GM18498 (cell line): ENCODE measurements around the gene SFN.
A peak's percentile ranks its signal among the peaks of the same experiment; 100 is the strongest.
"Not testable (repeated sequence)": the region's sequence is repeated elsewhere in the genome, so short reads cannot be mapped to it uniquely, and the experiment has no call there.

Experiments used
- ATAC-seq: cut with Tn5 transposase; IDR thresholded peaks from one replicate; pipeline ENCODE4 v1.9.1; 2021; ENCODE audit warnings: mild to moderate bottlenecking, moderate library complexity; ENCODE audit not compliant: unreplicated experiment

SFN gene

GRCh38 chr1:26838474-26839338, 24.2 kb upstream of the SFN start:
- ATAC-seq: peak; percentile 91

GRCh38 chr1:26839339-26839722, 23.6 kb upstream of the SFN start:
- ATAC-seq: peak; percentile 4

DNA sequence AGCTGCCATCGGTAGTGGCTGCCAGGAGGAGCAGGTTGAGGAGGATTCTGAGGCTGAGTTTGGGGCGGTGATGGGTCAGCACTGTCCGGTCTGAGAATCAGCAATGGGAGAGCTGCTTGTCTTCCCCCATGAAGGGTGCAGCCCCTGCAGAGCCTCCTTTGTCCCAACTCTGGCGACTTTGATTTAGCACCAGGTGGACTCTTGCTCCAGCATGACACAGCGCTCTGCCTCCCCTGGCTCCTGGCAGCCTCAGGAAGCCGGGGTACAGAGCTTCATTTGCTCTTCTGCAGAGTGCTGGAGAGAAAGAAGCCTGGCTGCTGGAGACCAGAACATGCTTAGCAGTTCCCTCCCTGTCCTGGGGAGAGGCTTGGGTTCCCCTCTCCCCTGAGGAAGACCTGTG, 23.2 kb upstream of the SFN start:
- ATAC-seq: no peak

- no peak for ATAC-seq
Observed at GRCh38 chr1:26844424-26845196, 18.3 kb upstream of the SFN start.

DNA sequence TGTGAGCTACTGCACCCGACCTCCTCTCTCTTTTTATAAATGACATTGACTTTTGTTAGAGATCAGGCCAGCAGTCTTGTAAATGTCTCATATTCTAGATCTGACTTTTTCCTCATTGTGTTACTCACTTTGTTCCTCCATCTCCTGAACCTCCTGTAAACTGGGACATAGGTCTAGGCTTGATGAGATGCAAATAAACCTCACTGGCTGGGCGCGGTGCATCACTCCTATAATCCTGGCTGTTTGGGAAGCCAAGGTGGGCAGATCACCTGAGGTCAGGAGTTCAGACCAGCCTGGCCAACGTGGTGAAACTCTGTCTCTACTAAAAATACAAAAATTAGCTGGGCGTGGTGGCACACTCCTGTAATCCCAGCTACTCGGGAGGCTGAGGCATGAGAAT, 15.1 kb upstream of the SFN start:
- ATAC-seq: not testable (repeated sequence)

GRCh38 chr1:26848499-26848898, 14.4 kb upstream of the SFN start:
- no peak for ATAC-seq

DNA sequence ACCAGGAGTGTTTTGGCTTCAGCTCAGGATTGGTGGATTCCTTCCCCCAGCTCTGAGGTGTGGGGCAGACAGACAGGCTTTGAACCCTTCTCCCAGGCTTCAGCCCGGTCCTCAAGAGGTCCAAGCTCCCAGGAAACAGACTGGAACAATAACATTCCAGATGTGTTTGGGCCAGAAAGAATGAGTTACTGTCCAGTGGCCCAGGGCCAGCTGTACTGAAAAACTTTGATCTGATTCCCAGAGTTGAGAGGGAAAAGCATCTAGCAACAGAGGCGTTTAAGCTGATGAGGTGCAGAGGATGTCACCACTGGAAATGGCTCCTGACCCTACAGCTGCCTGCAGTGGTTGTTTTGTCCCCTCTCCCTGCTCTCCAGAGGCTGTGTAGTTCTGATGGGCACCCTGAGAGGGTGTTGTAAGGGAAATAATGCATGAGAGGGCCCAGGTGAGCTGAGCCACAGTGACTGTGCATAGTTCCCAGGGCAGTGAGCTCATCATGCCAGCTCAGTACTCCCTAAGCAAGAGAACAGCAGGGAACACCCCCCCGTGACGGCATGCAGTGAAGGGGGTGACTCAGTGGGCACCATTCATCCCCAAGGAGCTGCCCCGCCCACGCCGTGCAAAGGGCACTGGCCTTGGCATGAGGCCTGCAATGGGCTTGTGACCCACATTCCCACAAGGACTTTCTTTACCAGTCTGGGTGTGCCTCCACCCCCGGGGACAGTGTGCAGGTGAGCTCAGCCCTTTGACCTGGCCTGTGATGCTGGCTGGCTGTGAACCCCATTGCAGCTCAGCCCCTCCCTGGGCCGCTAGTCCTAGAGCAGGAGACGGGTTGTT, 13.8 kb upstream of the SFN start:
- no peak for ATAC-seq

GRCh38 chr1:26851106-26851684, 11.8 kb upstream of the SFN start:
- ATAC-seq: no peak

GRCh38 chr1:26852701-26853100, 10.2 kb upstream of the SFN start:
- no peak for ATAC-seq

DNA sequence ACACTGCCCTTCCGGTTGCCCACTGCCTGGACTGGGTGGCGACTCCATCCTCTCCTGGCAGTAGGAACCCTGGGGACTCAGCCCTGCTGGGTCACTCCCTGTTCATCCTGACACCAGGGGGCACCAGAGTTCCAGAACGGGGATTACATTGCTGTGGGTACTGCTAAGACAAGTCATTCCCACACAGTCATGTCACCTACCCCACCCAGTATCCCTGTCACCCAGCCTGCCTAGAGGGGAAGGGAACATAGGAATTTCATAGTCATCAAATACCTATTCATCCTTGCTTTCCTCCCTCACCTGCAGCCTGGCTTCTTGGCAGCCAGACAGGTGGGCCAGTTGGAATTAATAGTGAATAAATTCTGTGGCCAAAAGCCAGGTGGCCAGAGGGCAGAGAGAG, 9.8 kb upstream of the SFN start:
- ATAC-seq: no peak

DNA sequence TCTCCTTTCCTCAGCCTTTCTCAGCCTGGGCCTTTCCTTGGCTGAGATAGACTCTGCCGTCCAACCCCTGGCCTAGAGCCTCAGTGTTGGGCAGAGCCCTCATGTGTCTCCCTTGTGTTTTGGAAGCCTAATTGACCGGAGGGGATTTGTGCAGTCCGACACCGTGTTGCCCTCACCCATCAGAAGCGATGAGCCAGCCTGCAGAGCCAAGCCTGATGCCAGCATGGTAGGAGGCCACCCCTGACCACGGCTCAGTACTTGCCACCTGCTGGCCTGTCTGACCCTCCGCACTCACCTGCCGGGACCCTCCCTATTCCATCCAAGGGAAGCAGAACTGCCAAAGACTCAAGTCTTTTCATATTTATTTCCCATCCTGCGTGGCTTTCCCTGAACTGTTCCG, 9.3 kb upstream of the SFN start:
- ATAC-seq: no peak

- ATAC-seq: no peak
Observed at GRCh38 chr1:26854906-26855305, 8.0 kb upstream of the SFN start.

DNA sequence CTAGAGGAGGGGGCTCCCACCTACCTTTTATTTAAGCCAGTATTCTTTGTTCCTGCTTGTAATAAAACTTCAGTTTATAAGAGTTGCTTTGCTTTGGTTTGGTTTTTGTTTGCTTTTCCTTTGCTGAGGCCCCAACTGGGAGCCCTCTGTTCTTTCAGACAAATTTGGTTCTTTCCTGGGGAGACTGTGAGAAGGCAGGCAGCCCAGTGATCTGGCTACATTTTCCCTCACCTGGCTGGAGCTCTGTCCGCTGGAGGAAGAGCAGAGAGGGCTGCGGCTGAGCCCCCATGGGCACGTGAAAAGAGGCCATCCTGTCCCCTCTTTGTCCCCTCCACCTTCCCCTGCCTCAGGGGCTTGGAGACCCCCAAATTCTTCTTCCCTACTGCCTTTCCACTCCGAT, 7.3 kb upstream of the SFN start:
- no peak for ATAC-seq

DNA sequence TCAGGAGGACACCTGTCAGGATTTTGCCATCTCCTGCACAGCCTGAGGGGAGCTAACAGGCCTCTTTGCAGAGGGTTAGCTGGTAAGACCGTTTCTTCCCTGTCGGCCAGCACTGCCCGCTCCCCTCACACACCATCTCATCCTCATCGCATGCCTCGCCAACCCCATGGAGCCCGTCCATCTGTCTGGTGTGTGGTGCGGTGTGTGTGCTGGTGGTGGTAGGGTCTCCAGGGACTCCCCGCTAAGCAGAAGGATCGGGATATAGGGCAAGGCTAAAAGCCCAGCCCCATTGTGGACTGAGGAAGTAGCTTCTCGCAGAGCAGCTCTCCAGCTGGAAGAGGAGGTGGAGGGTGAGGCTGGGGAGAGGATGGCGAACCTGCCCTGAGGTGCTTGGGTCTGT, 6.8 kb upstream of the SFN start:
- no peak for ATAC-seq

DNA sequence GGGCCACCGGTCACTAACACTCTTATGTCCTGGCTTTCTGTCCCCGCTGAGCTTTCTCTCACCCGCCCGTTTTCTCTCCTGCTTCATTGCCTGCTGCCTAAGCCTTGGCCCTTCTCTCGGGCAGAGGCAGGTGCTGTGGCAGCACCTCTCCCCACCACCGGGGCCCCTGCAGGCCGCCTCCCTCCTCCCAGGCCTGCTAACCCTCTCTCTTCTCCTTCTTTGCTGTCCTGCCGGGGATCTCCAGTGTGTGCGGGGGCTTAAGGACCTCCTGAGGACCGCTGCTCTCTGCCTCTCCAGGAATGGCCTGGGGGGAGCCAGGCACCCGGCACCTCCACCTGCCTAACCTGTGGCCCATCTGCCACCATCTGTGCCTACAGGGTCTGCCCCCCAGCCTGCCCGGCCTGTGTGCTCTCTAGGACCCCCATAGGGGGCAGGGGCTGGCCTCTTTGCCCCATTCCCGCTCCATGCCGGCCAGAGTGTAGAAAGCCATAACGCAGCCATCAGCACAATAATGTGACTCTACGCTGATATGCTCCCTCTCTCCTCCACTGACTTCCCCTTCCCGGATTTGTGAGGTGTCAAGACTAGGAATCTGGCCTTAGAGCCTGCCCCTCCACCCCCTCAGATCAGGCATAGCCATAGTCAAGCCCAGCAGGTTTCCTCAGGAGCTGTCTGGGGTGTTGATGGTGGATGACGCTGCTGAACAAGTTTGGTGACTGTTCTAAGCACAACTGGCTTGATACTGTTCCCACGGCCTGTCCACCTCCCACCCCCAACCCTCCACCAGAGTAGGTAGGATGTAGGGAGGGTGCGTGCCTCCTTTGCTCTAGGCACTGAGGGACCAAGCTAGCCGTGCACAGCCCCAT, 6.1 kb upstream of the SFN start:
- no peak for ATAC-seq

DNA sequence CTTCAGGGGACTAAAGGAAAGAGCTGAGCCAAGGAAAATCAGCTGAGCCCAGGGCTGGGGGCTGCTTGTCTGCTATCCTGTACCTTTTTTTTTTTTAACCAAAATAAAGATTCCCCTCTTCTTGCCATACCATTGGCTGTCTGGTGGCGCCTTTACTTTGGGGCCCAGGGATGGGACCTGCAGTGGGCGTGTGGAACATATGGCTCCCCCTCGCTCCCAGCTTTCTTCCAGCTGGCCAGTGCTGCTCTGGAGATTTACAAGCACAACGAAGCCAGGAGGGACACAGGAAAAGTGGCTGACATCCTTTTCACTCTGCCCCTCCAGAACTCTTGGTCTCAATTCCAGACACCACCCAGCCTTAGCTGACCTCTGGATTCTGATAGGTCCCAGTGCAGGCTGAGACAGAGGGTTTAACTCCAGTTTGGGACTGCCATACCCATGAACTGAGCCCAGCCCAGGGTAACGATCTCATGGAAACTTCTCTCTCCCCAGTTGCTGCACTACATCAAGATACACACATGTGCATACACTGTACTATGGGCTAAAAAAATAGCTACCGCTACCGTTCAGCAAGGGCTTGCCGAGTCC, 5.4 kb upstream of the SFN start:
- ATAC-seq: no peak

DNA sequence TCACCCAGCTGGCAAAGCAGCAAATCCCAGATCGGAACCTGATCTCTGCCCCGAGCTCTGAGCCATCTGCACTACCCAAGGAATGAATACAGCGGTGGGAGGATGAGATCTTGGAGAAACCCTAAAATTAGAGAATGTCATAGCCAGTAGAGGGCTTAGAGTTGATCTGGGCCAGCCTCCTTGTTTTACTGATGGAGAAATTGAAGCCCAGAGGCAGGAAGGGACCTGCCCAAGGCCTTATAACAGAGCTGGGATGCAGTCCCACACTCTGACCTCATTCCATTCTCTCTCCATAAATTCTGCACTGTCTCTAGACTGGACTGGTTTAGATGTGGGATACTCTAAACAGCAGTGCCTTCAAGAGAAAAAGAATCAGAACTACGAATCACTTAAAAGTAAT, 4.8 kb upstream of the SFN start:
- ATAC-seq: no peak

GRCh38 chr1:26858891-26859640, 3.9 kb upstream of the SFN start:
- ATAC-seq: no peak

DNA sequence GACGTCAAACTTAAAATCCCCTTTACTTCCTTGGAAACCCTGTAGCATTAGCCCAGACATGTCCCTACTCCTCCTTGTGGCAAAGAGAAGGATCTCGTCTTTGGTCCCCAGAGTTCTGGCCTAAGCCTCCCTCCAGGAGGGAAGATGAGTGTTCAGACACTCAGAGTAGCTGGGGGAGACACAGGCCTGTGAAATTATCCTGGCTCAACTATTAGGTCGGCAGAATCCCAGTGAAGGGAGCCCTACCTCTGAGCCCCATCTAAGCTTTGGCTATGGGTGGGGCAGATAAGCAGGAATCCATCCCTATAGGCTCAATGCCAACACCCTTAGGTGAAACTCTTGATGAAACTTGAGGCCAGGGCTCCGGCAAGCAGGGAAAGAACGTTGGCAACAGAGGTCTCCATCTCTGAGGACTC, 1.7 kb upstream of the SFN start:
- ATAC-seq: no peak
